Sigmoid colon (tissue), 4 donors: ENCODE measurements around the gene MID1.
"Not testable (repeated sequence)": the region's sequence is repeated elsewhere in the genome, so short reads cannot be mapped to it uniquely, and the experiment has no call there.

Experiments used
- POLR2A ChIP-seq, 2 donors: fragments of 450-650 bp; IDR thresholded peaks; one replicate each; pipeline ENCODE4 v1.6.1; 2016; ENCODE audit warnings: antibody characterized with exemption in 2 of 2, mild to moderate bottlenecking in 2 of 2, moderate library complexity in 2 of 2
- POLR2AphosphoS5 ChIP-seq, 4 donors: sonication (generic); formaldehyde crosslinking; IDR thresholded peaks; one replicate each; pipeline ENCODE4 v1.6.1; 2017; ENCODE audit warnings: antibody characterized with exemption in 4 of 4
- TF ChIP-seq, protein P1 (sequence below), 4 experiments: fragments of 450-650 bp in 3 of 4; fragments of 200-600 bp in 1 of 4; IDR thresholded peaks; one replicate each; pipeline ENCODE4 v1.5.1; 2016 to 2019; ENCODE audit warnings: antibody characterized with exemption in 4 of 4, mild to moderate bottlenecking in 3 of 4, moderate library complexity in 2 of 4

DNA sequence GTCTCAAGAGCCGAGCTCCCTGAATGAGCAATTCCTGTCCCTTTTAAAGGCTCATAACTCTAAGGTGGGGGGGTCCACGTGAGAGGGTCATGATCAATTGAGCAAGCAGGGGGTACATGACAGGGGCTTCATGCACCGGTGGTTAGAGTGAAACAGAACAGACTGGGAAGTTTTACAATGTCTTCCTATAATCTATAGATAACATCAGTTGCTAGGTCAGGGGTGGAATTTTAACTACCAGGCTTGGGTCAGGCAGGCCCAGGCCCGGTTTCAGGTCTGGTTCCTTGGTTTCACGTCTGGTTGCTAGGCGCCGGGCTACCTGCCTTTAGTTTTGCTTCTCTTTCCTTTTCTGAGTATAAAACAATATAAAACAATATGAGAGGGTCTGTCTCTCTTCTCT is 35.5 kb downstream of the MID1 start:
- not testable (repeated sequence) for TF ChIP-seq POLR2AphosphoS5, POLR2A (IDR thresholded peaks at IDR 0.05)
- TF ChIP-seq, protein P1, sequence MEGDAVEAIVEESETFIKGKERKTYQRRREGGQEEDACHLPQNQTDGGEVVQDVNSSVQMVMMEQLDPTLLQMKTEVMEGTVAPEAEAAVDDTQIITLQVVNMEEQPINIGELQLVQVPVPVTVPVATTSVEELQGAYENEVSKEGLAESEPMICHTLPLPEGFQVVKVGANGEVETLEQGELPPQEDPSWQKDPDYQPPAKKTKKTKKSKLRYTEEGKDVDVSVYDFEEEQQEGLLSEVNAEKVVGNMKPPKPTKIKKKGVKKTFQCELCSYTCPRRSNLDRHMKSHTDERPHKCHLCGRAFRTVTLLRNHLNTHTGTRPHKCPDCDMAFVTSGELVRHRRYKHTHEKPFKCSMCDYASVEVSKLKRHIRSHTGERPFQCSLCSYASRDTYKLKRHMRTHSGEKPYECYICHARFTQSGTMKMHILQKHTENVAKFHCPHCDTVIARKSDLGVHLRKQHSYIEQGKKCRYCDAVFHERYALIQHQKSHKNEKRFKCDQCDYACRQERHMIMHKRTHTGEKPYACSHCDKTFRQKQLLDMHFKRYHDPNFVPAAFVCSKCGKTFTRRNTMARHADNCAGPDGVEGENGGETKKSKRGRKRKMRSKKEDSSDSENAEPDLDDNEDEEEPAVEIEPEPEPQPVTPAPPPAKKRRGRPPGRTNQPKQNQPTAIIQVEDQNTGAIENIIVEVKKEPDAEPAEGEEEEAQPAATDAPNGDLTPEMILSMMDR (IDR thresholded peaks at IDR 0.05) = not testable (repeated sequence)
